ENCODE results near the gene C1orf122.
"Not testable (repeated sequence)": the region's sequence is repeated elsewhere in the genome, so short reads cannot be mapped to it uniquely, and the experiment has no call there.

The C1orf122 gene

GRCh38 chr1:37807555-37808368 is at the start of gene C1orf122, which contains the start of gene YRDC:
Gene C1orf122, plus strand, starts transcription at chr1:37807790. Its CDS starts 615 bp downstream, at chr1:37808405.
Gene YRDC, minus strand, starts transcription at chr1:37808208. Its CDS starts 28 bp downstream, at chr1:37808180.
- no peak for DNase-seq

GRCh38 chr1:37759451-37759850 is 48.1 kb upstream of the C1orf122 start:
- DNase-seq = no peak

- DNase-seq = no peak
Observed at GRCh38 chr1:37761416-37762095, 46.0 kb upstream of the C1orf122 start.

GRCh38 chr1:37762516-37762915 is 45.1 kb upstream of the C1orf122 start:
- no peak for DNase-seq

- DNase-seq = no peak
Observed at GRCh38 chr1:37763791-37764413, 43.7 kb upstream of the C1orf122 start.

- no peak for DNase-seq
Observed at GRCh38 chr1:37764414-37764825, 43.2 kb upstream of the C1orf122 start.

GRCh38 chr1:37764888-37765441 is 42.6 kb upstream of the C1orf122 start, which contains the start of gene EPHA10:
Gene EPHA10, minus strand, starts transcription at chr1:37765120. Its CDS starts 54 bp downstream, at chr1:37765066.
- no peak for DNase-seq

DNA sequence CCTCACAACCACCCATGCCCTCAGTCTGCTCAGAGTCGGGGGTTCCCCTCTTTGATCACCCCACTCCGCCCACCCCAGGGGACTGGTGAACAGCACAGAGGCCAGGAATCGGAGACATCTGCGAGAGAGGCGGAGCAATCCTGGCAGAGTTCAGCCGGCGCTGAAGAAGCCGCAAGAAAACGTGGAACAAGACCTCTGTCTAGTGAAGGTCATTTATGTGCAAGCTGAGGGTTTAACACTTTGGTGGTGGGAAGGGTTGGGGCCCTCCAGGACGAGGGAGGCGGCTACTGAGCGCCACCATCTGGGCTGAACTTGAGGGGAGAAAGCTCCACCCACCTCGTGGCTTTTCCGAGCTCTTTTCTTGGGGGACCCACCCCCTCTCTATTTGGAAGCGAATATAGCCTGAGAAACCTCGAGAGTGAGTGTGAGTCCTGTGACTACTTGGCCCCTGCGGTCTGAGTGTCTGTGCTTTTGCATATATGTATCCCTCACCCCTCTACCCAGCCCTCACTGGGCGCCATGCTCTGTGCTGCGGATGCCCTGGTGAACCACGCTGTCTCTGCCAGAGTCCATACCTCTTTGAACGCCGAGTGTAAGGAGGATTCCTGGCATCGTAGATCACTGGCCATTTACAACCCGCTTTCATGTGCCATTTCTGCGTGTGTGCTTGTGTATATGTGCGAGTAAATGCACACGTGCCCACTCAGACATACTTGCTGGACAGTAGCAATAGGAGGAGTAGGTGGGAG is 41.5 kb upstream of the C1orf122 start:
- DNase-seq = no peak

DNA sequence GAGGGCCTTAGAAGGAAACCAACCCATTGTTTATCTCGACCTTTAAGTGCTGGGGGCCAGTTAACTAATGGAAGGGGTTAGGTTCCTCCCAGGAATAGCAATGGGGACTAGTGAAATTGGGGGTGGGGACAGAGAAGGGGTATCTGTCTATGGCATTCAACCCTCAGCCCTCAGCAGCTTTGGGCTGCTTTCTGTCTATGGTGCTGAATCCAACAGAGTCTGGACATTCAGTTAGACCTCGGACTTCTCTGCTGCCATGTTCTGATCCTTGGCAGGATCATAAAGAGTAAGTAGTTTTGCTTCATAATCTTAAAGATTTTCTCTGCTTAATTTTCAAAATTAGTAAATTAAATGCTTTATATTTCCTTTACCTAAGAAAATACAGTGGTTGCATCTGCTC is 40.1 kb upstream of the C1orf122 start:
- DNase-seq = no peak

DNA sequence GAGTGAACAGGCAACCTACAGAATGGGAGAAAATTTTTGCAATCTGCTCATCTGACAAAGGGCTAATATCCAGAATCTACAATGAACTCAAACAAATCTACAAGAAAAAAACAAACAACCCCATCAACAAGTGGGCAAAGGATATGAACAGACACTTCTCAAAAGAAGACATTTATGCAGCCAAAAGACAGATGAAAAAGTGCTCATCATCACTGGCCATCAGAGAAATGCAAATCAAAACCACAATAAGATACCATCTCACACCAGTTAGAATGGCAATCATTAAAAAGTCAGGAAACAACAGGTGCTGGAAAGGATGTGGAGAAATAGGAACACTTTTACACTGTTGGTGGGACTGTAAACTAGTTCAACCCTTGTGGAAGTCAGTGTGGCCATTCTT is 36.1 kb upstream of the C1orf122 start:
- not testable (repeated sequence) for DNase-seq

GRCh38 chr1:37776946-37777516 is 30.6 kb upstream of the C1orf122 start:
- DNase-seq = no peak

GRCh38 chr1:37778654-37779053 is 28.9 kb upstream of the C1orf122 start:
- DNase-seq = no peak

DNA sequence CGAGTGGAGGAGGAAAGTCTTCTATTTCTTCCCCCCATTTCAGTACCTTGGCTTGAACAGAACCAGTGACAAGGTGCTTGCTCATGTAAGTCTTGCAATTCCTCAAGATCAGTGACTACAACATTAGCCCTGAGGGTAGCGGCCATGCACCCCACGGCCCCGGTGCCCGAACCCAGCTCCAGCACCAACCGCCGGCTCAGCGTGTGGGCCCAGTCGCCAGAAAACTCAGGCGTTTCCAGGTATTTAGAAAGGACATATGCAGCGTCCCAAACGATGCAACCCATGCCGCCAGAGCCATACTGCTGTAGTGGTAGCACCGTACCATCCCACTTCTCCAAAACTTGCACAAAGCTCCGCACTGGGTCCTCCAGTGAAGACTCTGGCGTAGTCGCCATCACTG is 25.1 kb upstream of the C1orf122 start:
- no peak for DNase-seq

GRCh38 chr1:37792943-37793686 is 14.5 kb upstream of the C1orf122 start:
- no peak for DNase-seq

- no peak for DNase-seq
Observed at GRCh38 chr1:37793773-37794371, 13.7 kb upstream of the C1orf122 start, which contains the start of gene MANEAL. Gene MANEAL, plus strand, starts transcription at chr1:37793847. Its CDS starts 336 bp downstream, at chr1:37794183.

DNA sequence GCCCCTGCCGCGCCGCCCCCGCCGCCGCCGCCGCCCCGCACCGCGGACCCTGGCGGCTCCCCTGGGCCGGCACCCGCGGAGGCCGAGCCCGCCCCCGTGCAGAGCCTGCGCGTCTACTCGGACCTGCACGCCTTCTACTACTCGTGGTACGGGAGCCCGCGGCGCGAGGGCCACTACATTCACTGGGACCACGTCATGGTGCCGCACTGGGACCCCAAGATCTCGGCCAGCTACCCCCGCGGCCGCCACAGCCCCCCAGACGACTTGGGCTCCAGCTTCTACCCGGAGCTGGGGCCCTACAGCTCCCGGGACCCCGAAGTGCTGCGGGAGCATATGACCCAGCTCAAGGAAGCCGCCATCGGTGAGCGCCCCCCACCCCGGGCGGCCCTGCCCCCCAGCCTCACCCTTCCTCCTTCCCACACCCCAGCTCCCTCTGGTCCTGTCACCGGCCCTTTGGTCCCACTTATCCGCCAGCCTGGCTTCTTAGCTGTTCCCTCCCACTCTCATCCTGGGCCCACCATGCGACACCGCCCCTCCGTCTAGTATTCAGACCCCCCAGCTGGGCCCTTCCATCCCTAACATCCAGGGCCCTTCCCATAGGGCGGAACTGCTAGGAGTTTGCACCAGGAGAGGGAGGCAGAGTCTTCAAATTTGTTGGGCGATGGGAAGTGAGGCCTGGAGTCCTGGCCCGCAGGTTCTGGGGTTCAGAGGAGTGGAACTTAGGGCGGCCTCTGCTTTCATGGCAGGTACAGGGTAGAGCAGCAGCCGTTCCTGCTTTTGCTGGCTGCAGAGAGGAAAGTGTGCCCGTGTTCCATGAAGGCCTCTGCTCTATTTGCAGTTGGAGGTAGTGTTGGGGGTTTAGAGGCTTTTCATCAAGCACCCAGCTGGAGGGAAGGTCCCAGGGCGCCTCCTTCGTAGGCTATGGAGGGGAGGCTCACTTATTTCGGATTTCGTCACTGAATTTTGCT is 12.9 kb upstream of the C1orf122 start:
- DNase-seq = no peak

- DNase-seq = no peak
Observed at GRCh38 chr1:37795340-37796125, 12.1 kb upstream of the C1orf122 start.

GRCh38 chr1:37797750-37798345 is 9.7 kb upstream of the C1orf122 start:
- DNase-seq = no peak
